Kidney epithelial cell (primary cell): ENCODE measurements around the gene SLC37A2. TPM values are rescaled to one million over a fixed set of nuclear protein-coding genes. Genes with fewer than 3 reads are reported as not detected.

Experiments
- DNase-seq: peaks from one replicate; pipeline ENCODE4 v3.0.0-alpha.2; 2010; ENCODE audit warnings: low read depth
- H3K27me3 ChIP-seq: 2 replicates; pipeline ENCODE4 v1.6.0; 2011; ENCODE audit warnings: low read length; ENCODE audit not compliant: control insufficient read depth, insufficient read depth
- H3K36me3 ChIP-seq: 2 replicates; pipeline ENCODE4 v1.5.1; 2011; ENCODE audit warnings: low read length; ENCODE audit not compliant: control insufficient read depth, insufficient read depth
- H3K4me3 ChIP-seq: 2 replicates; pipeline ENCODE4 v1.5.1; 2011; ENCODE audit warnings: low read depth, mild to moderate bottlenecking, control low read depth, low read length
- CTCF ChIP-seq: IDR thresholded peaks from 2 replicates; pipeline ENCODE4 v1.5.1; 2011; ENCODE audit warnings: mild to moderate bottlenecking, moderate library complexity, low read length, control low read depth, inconsistent platforms; ENCODE audit not compliant: insufficient read depth, poor library complexity, severe bottlenecking
- total RNA-seq: library from RNA; depleted of rRNA; stranded (reverse); fragments of >200 nt; gene quantifications from 2 replicates; pipeline ENCODE4 v1.2.3, GENCODE V29; 2015

Gene SLC37A2
- total RNA-seq, 1 donor from 2014 or later: 1.8 TPM

- H3K36me3 ChIP-seq: no peaks in the 10 kb centered on the region
- H3K27me3 ChIP-seq: no peaks in the 10 kb centered on the region
- no peak for DNase-seq
- TF ChIP-seq CTCF: no peak
- H3K4me3 ChIP-seq: no peak overlapping the region
Measured at GRCh38 chr11:125056931-125057692, 6.0 kb upstream of the SLC37A2 start.

GRCh38 chr11:125057693-125058016, 5.5 kb upstream of the SLC37A2 start:
- no peaks in the 10 kb centered on the region for H3K36me3 ChIP-seq
- H3K27me3 ChIP-seq: no peaks in the 10 kb centered on the region
- no peak overlapping the region for H3K4me3 ChIP-seq
- TF ChIP-seq CTCF: no peak
- no peak for DNase-seq

GRCh38 chr11:125061281-125061680, 1.8 kb upstream of the SLC37A2 start:
- Histone ChIP-seq H3K27me3 (no peaks in the 10 kb centered on the region), H3K36me3 (no peaks in the 10 kb centered on the region), H3K4me3 (no peak overlapping the region)
- TF ChIP-seq CTCF: no peak
- DNase-seq: no peak

- Histone ChIP-seq H3K4me3 (peak overlapping the region; percentile 45), H3K27me3 (no peaks in the 10 kb centered on the region), H3K36me3 (no peaks in the 10 kb centered on the region)
- no peak for TF ChIP-seq CTCF
- no peak for DNase-seq
Measured at GRCh38 chr11:125062218-125062930, 731 bp upstream of the SLC37A2 start.

GRCh38 chr11:125063429-125064043, 431 bp downstream of the SLC37A2 start:
- Histone ChIP-seq H3K36me3 (no peaks in the 10 kb centered on the region), H3K4me3 (peak overlapping the region; percentile 45), H3K27me3 (no peaks in the 10 kb centered on the region)
- TF ChIP-seq CTCF: no peak
- DNase-seq: no peak
